HG03139 (cell line): Measurements from ENCODE around the gene TNS3.

Experiments used
- ATAC-seq: cut with Tn5 transposase; IDR thresholded peaks from one replicate; pipeline ENCODE4 v1.9.1; 2021; ENCODE audit not compliant: unreplicated experiment

TNS3 gene

DNA sequence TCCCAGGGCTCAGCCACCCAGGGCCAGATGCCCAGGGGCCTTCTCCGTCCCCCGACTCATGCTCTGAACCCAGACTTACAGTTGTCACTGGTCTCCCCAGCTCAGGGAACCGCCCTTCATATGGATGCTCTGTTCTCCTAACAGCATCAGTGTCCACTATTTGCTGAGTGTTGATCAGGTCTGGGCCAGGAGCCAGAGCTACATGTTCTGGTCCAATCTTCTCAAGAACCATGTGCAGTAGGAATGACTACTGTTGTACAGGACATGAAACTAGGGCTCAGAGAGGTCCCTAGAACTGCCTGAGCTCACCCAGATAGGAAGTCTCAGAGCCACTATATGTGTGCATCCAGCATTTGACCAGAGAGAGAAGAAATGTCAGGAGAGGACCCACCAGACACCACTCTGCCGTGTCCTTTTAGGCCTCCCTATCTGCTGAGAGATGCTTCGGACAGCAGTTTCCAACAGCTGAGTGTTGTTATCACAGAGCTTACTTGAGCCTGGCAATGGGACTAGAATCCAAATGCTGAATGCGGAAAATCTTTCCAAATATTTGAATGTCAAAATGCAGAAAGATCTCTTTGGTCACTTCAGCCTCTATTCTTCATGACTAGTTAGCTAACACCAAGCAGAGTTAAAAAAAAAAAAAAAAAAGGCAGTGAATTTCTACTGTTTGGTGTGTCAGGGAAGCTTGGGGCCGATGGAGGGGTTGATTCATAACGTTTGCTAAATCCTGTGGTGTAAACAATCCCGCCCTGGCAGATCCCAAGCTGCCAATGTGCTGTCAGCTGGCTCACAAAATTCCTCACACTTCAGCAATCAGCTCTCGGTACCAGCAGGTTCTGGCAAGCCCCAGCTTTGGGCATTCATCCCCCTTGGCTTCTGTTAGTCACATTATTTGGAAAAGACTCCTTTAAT is 246.1 kb downstream of the TNS3 start:
- ATAC-seq: no peak

DNA sequence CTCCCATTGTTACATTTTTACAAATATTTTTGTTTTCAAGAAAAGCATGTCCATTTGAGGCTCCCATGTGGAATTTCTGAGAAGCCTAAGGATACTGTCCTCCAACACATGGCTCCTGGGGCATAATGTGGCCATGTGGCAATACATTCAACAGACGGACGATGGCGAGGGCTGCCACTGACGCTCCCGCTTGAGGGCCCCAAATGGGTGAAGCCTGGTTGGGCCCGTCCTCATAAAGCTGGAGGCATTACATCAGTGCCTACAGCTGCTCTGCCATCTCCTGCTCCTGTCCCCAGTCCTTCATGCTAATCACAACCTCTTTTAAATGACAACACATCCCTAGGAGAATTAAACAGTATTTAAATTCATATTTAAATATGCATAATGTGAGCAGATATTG is 246.8 kb downstream of the TNS3 start:
- no peak for ATAC-seq

DNA sequence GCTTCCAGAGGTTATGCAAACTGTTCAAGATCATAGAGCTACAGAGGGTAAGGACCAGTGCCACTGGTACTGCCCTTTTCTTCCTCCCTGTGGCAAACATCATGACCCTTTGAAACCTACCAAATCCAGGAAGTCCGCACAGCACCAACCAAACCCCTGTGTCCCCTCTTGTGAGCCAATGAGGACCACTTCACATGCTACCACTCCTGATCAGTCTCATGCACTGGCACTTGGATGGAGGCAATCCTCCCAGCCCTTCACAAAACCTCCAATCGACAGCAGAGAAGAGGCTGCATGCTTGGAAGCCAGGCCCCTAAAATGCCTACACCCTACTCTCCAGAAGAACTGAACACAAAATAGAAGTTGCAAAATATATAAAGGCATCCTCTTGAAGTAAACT is 248.0 kb downstream of the TNS3 start:
- no peak for ATAC-seq

DNA sequence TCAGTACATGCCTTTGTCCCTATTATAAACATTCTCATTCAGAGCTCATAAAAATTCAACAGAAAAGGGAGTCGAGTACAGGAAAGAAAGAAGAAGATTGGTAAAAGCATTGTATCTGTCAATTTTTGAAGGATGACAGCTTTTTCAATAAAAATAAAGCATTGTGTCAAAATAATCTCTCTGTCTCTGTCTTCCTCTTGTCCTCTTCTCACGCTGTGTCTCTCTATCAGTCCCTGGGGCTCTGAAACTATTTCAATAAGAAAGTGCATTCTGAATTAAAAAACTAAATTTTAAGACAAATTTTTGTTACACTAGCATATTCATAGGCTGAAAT is 248.4 kb downstream of the TNS3 start:
- no peak for ATAC-seq

DNA sequence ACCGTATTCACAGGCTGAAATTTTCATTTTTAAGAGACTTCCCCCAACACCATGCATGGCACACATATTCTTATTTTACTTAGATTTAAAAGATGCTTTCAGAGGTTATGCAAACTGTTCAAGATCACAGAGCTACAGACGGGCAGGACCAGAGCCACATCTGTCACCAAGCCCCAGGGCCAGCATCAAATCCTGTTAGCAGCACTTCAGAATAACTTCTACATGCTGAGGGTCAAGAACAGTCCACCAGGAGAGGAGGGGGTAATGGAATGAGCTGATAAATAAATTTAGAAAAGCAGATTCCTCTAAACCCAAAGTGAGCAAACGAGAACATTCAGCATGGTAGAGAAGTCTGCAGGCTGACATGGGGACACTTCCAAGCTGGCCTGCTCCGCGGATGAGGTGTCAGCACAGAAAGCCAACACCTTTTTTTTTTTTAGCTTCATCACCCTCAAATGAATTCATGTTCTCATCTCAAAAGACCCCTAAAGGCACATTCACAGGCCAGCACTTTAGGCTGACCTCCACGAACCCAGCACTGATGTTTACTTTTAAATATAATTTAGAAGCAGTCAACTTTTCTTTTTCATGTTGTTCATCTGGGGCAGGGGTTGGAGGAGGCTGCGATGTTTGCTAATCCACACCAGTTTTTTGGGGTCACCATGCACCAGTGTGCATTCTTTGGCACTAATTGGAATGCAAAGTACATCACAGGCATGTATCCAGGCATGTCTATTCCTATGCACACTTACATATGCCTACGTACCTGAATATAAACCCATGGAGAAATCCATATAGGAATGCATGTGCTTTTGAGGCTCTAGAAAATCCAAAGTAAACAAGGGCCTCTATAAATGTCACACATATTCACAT is 249.0 kb downstream of the TNS3 start:
- no peak for ATAC-seq

DNA sequence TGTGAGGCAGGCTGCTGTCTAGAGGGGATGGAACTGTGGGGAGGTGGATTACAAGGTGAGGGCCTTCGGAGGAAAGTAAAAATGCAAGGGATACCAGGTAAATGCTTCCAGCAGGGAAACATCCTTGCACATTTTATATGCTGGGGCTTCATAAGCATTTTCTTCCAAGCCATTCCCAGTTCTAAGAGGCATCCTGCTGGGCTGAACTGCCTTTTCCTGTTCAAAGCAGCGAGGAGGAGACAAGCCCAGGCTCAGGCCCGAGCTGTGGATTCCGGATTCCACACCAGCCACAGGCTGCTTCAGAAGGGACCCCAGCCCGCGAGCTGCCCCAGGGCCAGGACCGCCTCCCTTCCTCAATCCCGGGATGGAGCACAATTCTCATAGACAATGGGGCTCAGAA is 249.7 kb downstream of the TNS3 start:
- no peak for ATAC-seq

DNA sequence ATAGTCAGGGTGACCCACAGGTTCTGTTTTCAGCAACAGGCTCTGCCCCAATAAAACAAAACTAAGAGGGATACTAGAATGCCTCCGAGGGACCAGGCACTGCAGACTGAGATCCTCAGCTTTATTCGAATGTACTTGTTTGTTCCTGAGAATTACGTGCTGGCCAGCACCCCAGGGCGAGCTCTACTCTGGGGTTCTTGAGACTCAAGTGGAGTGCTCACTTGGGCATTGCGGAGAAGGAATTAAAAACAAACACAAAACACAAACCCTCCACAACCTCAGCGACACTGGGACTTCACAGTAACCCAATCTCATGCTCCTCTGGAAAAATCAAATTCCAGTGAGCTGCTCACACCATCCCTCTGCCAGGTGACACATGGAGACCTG is 250.7 kb downstream of the TNS3 start:
- ATAC-seq: no peak

DNA sequence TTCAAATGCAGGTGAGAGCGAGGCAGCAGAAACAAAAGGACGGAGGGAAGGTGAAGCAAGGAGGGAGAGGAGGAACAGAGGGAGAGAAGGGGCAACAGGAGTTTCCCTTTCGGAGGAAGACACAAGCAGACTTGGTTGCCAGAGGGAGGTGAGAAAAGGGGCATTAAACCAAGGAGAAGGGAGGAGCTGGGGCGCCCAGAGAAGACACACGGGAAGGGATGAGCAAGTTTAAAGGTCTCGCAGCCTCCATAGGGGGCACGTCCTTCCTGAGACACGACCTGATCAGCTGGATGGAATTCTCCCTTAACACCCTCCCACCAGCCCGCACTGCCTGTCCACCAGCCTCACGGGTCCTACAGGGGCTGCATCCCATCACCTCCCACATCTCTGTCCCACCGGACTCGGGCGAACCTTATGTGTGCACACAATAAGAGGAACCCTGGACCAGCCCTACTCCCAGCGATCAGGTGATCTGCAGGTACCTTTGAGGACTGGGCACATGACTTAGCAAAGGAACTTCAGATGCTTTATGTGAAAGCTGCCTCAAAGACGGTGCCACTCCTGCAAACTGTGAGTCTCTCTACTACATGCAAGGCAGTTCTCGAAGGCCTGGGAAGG is 251.2 kb downstream of the TNS3 start:
- ATAC-seq: no peak

DNA sequence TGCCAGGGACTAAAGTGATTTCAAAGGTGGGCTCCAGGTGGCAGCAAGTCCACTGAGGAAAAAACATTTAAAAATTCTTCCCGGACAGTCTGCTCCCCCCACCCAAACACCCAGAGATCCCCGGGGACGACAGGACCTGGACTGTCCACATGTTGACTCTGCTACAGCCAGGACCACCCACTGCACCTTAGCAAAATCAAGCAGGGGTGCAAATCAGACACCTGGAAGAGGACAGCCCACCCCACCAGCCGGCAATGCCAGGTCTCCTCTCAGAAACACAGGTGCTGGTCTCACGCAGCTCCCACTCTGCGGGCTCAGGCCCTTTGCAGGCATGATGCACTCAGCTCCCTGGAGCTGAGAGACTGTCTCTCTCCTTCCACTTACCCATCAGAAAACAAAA is 251.9 kb downstream of the TNS3 start:
- no peak for ATAC-seq

DNA sequence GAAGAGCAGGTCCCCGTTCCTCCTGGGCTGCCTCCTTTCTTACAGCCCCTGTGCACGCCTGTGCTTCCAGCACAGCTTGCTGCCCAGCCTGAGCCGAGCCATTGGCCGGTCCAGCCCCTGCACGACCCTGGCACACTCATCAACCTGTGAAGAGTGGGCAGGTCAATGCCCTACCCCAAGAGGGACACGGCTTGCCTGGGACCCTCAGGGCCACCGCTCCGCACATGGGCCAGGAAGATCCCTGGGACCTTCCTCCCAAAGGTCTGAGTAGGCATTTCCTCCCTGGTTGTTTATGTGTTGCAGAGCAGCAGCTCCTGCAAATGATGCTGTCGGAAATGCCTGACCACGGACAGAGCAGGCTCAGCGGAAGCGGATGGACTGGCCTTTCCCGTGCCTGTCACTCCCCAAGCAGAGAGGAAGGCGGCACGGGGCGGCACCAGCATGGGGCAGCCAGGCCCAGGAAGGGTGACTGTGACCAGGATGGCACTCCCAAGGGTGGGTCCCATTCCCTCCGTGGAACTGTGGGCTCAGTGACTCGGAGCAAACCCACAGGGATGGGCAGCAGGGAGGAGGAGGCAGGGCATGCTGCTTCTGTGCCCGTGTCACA is 252.5 kb downstream of the TNS3 start:
- ATAC-seq: no peak

DNA sequence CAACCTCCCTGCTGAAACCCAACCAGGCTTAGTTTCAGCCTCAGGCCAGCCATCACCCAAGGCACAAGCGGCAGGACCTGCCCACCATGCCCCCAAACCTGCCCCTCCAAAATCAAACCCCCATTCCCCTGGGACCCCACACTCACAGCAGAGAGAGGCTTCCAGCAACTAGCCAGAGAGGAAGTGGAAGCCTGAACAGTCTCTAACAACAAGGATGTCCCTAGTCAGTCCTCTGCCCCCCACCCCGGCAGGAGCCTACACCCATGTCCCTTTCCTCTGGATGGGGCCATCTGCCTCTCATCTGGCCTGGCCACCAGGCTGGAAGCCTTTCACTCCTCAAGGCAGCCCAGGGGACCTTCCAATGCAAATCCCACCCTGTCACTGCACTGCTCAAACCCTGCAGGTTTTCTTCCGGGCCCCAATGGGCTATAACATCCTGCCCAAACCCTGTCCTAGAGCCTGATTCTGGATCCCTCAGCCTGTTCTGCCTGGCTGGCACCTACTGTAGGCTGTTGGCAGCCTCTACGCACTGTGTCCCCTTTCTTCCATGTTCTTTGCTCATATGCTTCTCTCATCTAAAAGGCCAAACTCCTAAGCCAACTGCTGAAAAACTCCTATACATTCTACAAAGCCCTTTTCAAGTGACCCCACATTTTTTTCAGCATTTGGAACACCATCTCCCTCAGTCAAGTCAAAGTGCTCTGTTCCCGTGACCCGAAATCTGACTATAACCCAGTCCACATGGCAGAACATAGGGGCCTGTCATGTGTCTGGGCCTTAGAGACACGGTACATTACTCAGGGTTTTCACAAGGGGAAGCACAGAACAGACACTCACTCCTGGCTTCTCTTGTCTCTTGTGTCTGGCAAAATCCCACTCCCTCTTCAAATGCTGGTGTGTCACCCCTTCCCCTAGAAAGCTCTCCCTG is 253.3 kb downstream of the TNS3 start:
- ATAC-seq: no peak

DNA sequence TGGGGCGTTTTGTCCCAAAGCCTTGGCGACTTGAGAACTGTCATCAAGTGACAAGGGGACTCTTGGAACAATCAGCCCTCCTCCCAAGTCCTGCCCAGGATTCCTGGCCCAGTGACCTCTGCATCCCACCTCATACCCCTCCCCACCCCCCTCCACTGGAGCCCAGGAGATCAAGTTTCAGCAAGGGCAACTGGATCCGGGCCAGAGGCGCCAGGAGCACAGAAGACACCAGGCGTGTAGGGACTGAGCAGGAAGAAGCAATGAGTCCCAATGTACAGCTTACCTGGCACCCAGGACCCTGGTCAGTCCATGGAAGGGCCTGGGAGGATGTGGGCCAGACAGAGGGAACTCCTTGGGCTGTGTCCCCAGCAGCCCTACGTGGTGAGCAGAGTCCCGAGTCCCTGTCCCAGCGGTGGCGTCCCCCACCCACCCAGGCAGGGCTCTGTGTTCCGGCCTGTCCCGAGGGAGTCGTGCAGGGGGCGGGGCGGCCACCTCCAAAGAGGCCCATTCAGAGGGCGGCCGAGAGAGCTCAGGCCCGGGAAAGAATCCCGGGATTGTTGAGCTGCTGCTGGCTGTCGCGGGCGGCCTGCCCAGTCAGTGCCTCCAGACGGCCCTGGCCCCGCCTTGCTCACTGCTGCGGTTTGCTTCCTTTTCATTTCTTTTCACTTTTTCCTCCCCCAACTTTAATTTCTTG is 254.1 kb downstream of the TNS3 start:
- ATAC-seq: no peak

DNA sequence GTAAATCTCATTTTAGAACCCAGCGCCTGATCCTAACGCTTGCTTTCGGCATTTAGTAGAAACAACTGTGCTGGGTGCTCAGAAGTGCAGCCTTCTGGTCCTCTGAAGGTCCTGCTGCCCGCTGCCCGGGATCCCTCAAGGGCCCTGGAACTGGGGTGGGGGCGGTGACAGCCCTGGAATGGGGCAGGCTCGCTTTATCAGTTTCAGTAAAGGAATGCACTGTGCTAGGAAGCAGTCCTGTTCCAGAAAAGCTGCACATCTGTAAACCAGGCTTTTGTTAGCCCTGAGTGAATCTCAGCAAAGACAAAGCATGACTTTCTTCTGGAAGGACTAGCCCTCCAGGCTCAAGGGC is 254.6 kb downstream of the TNS3 start:
- ATAC-seq: no peak

DNA sequence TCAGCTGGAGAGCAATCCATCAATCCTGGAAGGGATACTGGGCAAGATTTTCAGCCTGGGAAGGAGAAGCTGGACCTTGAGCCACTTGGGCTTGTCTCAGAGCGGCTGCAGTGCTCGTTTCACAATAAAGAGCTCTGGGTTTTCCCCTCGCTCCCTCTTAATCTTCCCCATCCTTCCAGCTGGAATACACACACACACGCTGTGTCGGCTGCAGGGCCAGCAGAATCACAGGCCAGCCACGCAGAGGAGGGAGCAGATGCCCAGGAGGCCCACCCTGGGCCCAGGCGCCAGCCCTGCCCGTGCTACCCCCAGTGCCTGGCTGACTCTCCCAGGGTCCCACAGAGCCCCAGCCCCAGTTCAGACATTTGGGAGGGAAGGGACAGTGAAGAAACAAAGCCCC is 255.1 kb downstream of the TNS3 start:
- ATAC-seq: no peak

DNA sequence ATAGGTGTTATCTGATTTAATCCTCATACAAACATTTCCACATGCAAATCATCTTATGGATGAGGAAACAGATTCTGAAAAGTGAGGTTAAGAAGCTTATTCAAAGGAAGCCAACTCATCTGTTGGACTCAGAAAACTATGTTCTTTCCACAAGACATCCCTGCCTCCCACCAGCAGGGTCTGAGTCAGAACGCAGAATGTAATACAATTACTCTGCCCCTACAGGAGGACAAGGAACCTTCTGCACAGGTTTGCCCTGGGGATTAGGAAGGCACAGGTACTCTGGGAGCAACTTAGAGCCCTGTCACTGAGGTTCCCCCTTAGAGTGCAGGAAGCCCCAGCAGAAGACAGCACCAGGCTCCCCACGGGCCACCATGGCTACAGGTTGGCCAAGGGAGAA is 255.7 kb downstream of the TNS3 start:
- no peak for ATAC-seq

DNA sequence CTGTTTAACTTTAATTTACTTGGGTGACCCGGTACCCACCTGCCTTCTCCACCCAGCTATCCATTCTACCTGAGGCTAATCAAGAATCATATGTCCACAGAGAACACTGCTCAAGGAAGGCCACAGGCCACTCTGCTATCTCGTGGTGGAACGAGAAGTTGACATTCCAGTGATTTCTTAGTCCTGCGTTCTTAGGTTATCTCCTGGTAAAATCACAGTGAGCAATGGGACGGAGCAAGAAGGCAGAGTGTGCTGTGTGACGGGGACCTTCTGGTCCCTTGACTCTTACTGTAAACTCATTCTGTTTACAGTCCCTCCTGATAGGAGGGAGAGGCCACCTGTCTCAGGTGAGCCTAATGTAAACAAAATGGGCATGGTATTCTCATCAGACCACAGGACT is 256.6 kb downstream of the TNS3 start:
- ATAC-seq: no peak

DNA sequence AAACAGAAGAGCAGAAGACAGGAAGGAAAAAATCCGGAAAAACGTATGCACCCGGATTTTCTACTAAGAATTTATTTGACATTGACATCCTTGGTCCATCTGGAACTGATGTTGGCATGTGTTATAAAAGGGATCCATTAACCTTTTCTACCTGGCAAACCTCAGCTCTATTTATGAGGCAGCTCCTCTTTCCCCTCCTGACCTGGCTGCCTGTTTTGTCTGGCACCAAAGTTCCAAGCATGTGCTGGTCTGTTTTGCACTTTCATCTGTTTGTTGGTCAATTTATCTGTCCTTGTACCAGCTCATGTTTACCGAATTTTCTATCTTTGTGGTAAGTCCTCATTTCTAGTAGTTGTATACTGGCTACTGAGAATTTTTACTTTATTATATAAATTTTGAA is 258.0 kb downstream of the TNS3 start:
- ATAC-seq: no peak

DNA sequence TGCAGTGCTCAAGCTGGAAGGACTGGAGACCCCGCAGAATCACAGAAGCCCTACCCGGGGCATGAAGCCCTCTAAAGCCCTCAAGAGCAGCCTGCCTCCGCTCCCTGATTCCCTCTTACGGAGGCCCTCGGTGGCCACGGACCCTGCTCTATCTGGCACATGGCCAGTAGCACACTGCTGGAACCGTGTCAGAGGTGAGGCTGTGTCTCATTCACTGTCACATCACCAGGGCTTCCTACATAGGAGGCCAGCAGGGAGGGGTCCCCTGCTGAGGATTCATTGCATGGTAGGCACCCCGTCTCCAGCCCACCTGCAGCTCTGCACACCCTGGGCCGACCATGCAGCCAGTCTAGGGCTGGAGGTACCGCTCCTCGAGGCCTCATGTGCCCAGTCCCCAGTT is 259.2 kb downstream of the TNS3 start:
- ATAC-seq: no peak

DNA sequence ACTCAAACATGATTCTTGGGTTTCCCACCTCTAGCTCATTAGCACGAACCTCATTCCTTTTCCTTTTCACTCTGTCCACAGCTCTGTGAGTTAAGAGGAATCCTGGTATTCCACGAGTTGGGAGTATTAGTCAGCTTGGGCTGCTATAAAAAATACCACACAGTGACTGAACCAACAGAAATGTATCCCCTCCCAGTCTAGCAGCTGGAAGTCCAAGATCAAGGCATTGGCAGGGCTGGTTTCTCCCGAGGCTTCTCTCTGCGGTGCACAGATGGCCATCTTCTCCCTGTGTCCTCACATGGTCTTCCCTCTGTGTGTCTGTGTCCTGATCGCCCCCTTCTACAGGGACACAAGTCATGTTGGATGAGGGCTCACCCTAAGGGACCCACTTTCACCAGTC is 261.6 kb downstream of the TNS3 start:
- ATAC-seq: no peak
